Measurements from ENCODE around the gene MRNIP. TPM values are rescaled to one million over a fixed set of nuclear protein-coding genes. Genes with fewer than 3 reads are reported as not detected.
"Not testable (repeated sequence)": the region's sequence is repeated elsewhere in the genome, so short reads cannot be mapped to it uniquely, and the experiment has no call there.

Gene MRNIP
- total RNA-seq, 1 donor from 2014 or later = 12.1 TPM

DNA sequence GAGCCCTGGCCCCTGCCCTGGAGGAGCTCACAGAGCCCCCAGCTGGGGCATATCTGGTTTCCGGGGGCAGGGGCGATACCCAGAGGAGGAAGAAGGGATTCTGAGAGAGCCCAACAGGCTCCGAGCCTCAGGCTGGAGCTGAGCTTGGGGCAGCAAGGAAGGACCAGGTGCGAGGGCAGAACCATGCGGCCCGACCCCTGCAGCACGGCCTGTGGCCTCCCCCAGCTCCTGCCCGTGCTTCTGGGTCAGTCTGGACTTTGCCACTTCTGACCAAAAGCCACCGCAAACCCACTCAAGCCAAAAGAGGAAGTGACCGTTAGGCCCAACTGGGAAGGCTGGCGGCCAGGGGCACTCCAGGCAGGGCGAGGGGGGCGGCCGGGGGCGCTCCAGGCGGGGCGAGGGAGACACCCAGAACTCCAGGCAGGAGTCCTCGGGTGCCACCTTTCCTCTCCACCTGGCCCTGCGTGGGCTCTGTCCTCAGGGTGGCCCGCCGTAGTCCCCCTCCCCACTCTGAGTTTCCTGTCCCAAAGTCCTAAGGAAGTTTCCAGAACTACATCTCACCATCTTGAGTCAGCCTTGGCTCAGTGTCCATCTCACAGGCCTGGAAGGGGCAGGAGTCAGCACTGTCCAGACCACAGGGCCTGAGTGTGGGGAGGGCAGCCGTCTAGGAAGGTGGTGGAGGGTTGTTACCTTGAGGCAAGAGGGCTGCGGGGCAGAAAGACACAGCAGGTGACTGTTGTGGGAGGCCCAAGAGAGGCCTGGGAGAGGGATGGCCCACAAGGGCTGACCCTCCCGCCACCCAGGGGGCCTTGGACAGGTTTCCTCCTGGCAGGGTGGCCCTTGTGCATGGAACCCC is 65.8 kb downstream of the MRNIP start:
- DNase-seq = peak; percentile 66
- intact Hi-C loops (cut with DNase I) = loop anchor here (10.0 kb wide), 1 partner anchor 118 kb away; no protein-coding TSS in a partner anchor
- peak; percentile 0 for ATAC-seq (ENCODE audit: poor library complexity)

DNA sequence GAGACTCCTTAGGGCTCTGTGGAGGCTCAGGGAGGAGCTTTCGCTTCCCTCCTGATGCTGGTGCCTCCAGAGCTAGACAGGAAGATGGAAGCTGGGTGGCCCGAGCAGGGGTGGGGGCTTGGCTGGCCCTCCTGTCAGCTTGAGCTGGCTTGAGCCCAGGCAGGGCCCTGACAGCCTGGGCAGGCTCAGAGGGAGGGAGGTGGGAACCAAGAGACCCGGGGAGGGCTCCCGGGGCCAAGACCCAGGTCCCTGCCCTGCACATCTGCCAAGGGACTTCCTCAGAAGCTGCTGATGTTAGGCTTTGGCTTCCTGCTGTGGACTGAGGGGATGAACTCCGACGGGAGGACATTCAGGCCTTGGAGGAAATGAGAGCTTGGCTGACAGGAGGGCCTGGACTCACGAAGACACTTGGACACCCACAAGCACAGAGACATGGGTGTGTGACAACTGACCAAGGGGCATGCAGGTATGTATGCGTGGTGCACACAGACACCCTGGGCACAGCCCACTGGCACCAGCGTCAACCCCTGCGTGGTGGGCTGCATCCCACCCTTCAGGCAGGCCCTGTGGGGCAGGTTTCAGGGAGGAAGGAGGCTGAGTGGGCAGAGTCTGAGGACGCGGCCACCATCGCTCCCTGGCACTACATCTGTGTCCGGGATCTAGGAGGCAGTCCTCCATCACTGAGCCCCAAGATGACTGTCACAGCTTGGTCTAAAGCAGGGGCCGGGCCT is 66.6 kb downstream of the MRNIP start:
- intact Hi-C loops (cut with DNase I) = loop anchor here (10.0 kb wide), 1 partner anchor 117 kb away; no protein-coding TSS in a partner anchor
- peak; percentile 78 for DNase-seq
- no peak for ATAC-seq (ENCODE audit: poor library complexity)

DNA sequence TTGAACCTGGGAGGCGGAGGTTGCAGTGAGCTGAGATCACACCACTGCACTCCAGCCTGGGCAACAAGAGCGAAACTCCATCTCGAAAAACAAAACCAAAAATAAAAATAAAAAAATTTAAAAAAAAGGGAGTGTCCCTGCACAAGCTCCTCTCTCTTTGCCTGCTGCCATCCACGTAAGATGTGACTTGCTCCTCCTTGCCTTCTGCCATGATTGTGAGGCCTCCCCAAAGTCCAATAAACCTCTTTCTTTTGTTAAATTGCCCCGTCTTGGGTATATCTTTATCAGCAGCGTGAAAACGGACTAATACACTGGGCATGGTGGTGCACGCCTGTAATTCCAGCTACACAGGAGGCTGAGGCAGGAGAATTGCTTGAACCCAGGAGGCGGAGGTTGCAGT is 69.3 kb downstream of the MRNIP start:
- ATAC-seq (ENCODE audit: poor library complexity) = not testable (repeated sequence)

DNA sequence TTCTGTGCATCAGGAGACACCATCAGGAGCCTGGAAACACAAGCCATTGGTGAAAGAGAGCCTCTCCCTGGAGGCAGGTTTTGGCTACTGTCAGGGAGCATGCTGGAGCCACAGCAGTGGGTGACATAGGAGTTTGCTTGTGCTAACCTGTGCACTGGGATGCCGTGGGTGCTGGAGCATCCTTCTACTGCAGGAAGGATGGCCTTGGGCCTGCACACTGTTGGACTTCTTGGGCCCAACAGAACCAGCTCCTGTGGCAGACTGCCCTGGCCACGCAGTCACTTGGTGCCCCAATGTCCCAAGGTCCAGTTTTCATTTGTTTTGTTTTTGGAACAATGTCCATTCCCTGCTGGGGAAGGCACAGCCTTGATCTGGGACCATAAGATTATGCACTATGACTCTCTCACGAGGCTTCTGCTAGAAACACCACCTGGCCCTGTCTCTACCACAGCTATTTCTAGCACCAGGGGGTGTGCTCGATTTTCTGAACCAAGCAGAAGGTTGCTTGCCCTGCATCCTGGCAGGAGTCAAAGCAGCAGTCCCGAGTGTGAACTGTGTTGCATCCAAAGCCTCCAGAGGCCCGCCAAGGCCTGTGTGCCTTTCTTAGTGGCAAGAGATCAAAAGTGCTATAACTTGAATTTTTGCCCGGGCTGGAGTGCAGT is 70.3 kb downstream of the MRNIP start:
- intact Hi-C loops (cut with DNase I) = no loop called here

More for the DNA sequence above, 69.3 kb downstream of the MRNIP start:
- DNase-seq; intact Hi-C loops (cut with DNase I): not testable (repeated sequence)

More for the DNA sequence above, 70.3 kb downstream of the MRNIP start:
- ATAC-seq (ENCODE audit: poor library complexity) = no peak
- no peak for DNase-seq

Small RNA genes within 50 kb of the gene (microRNA-seq; reads per million reads assigned to microRNA genes)
- not detected for gene MIR1229

Other genes starting within 250 kb of the MRNIP start
- 221 TPM for gene HNRNPH1, start 235.1 kb downstream of the MRNIP start, total RNA-seq
- gene CBY3, start 177.8 kb downstream of the MRNIP start, total RNA-seq = not detected
- gene CANX, start 159.8 kb downstream of the MRNIP start, total RNA-seq = 471 TPM
- gene MAML1, start 126.0 kb downstream of the MRNIP start, total RNA-seq = 10.4 TPM
- gene LTC4S, start 64.8 kb downstream of the MRNIP start, total RNA-seq = 7.6 TPM
- gene MGAT4B, start 52.0 kb downstream of the MRNIP start, total RNA-seq = 93.3 TPM
- 437 TPM for gene SQSTM1, start 37.9 kb downstream of the MRNIP start, total RNA-seq
- gene TBC1D9B, start 49.1 kb upstream of the MRNIP start, total RNA-seq = 29.6 TPM
- 49.8 TPM for gene RNF130, start 212.9 kb upstream of the MRNIP start, total RNA-seq